Stimulated activated CD8-positive, alpha-beta memory T cell treated with anti-CD3 and anti-CD28 coated beads, Interleukin-12 subunit alpha, Interleukin-12 subunit beta, amount 100 ng/mL, for 24 hours (primary cell): ENCODE measurements around the gene FRMD4A.
"Not testable (repeated sequence)": the region's sequence is repeated elsewhere in the genome, so short reads cannot be mapped to it uniquely, and the experiment has no call there.

Experiments used
- DNase-seq: peaks from one replicate; pipeline ENCODE4 v3.0.0-alpha.2; 2020; ENCODE audit errors: extremely low read depth

Gene FRMD4A

DNA sequence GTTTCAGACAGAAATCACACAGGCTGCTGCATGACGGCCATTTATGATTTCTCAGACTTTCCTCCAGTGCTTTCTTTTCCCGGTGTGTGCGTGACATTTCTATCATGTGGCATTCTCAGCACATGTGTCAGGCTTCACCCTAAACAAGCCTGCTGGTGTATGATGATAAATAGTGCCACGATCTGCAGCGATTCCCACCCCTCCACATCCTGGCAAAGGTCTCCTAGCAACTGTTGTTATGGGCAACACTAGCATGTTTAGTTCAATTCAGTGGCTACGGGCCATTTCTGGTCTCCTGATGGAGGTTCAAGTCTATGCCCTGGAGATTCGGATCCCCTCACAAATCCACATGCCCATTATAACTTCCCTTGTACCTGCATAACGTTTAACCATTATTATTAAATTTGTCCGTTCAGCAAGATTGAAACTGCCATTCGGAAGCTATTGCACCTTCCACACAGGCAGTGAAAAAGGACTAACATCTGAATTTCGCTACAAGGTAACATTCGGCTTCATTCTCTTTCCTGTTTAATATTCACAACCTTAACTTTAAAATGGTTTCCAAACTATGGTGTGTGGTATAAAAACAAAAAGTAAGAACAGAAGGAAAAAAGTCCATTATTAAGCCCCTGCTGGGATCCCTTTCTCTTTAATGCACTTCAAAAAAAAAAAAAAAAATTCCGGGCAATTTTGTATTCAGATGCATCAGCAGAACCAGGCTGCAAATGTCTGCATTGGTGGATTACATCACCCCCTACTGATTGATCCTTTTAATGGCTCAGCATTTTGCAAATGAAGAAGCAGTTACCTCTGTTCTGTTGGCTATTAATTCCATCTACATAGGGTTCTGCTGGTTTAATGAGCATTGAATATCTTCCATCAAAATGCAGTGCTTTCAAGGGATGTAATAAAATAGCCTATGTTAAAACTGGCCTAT lies 90.2 kb downstream of the FRMD4A start:
- no peak for DNase-seq

DNA sequence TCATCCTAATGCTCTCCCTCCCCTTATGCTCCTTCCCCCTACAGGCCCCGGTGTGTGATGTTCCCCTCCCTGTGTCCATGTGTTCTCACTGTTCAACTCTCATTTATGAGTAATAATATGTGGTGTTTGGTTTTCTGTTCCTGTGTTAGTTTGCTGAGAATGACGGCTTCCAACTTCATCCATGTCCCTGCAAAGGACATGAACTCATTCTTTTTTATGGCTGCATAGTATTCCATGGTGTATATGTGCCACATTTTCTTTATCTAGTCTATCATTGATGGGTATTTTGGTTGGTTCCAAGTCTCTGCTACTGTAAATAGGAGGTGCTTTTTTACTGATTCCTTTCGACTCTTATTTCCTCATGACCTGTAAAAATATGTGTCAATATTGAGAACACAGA lies 92.1 kb downstream of the FRMD4A start:
- DNase-seq: not testable (repeated sequence)

DNA sequence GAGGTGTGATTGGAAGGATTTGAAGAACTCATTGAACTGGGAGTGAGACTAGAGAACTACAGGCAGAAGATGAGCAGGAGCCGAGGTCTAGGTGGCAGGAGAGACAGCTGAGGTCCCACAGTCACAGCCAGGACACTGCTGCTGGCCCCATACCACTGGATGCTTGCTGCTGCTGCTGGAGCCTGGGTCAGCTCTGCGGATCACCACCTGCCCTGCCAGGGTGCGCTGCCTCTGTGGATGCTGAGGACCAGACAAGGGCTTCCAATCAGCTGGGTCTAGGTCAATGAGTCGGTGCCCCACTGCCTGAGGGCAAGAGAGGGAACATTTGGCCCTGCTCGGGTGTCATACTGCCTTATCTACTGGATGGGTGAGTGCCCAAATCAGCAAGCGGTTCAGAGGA lies 94.4 kb downstream of the FRMD4A start:
- no peak for DNase-seq

DNA sequence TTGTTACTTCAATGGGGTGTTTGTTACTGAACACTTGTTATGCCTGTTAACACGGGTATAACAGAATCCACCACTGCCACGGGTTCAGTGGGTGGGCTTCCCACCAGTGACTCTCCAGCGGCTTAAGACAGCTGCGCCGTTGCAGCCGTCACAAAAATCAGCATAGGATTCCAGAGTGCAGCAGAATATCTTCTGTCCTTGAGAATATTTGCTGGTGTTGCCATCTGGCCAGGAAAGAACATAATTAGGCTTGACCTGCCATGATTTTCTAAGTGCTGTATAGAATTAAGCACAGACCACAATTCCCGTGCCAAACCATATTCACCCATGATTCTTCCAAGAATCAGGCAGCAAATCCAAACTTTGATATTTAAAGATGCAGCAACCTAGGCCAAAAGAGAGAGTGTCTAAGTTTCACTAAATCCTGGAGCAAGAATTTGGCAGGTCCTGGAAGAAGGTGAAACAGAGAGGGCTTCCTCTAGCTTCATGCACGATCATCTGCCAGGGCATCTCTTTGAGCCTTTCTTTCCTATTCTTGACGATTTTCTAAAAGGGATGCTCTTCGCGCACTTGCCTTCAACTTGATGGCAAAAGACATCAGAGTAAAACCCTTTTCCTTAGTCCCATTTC lies 95.0 kb downstream of the FRMD4A start:
- DNase-seq: no peak

DNA sequence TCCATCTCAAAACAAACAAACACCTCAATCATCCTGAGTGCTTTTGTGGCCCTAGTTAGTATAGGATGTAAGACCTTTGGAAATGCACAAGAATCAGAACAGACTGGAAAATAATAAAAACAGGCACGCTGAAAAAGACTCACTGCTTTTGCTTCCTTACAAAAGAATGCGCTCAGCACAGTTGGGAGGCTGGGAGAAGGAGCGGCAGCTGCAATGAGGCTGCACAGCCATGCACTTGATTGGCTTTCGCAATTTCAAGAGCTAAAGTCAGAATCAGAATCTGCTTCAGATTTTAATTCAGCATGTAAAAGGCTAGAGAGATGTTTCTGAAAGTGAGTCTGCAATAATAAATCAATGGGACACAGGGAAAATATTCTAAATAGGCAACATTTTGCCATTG lies 97.2 kb downstream of the FRMD4A start:
- DNase-seq: no peak

DNA sequence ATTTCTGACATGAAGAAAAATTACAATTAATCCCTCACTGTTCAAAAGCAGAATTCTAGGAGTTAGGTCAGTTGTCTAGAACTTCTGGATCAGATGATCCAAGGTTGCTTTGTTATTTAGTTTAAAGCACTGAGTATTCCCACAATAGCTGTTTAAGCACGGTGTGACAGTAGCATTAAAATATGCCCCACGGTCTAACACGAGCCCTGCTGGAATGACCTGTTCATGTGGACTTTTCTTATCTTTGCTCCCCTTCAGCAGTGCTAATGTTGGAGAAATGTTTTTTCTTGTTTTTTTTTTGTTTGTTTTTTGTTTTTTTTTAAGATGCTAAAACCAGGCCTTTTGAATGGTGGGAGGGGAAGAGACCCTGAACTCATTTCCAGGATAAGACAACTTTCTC lies 101.9 kb downstream of the FRMD4A start:
- not testable (repeated sequence) for DNase-seq

DNA sequence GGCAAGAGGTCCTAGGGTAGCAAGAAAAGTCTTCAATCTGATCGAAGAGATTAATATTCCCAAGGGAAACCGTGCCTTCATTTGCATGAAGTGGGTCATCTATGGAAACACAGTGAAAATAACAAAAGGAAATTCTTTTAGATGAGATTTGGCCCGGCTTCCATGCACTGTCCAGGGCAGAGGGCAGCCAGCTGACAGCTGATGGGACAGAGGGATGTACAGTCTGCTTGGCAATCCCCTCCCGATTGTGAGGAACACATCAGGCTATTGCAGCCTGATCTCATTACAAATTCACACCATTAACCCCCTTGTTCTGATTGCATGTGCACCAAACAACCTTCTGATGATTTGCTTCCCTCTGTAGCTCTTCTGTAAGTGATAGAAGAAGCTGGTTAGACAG lies 105.3 kb downstream of the FRMD4A start:
- no peak for DNase-seq

DNA sequence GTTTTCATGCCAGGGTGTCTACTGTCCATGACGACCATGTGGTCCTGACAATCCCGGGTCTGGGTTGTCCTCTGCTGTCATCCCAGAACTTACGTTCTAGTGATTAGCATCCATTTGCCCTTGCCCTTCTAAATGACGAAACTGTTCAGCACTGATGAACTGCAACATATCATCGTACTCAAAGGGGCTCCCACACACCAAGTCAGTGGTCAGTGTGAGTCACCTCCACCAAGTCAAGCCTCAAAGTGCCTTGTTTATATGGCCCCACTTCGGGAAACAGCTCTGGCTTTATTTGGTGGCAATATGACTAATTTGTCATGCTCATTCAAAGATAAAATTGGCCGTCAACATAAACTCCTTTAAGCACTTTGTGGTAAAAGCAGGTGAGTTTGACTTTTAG lies 110.7 kb downstream of the FRMD4A start:
- DNase-seq: no peak

DNA sequence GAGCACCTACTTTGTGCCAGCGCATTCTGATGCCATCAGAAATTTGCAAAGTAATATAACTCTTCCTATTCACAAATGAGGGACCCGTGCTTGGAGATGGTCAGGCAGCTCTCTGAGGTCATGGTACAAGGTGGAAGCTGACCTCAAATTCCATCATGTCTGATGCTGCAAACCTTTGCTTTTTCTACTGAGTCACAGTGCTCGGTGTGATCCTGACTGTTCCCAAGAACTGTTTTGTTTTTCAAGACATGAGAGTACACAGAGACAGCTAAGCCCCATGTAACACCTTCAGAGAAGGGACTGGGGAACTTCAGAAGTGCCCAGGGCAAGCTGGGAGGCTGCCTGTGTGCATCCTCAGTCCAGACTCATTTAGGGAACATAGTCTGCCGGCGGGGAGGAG lies 111.3 kb downstream of the FRMD4A start:
- DNase-seq: no peak

DNA sequence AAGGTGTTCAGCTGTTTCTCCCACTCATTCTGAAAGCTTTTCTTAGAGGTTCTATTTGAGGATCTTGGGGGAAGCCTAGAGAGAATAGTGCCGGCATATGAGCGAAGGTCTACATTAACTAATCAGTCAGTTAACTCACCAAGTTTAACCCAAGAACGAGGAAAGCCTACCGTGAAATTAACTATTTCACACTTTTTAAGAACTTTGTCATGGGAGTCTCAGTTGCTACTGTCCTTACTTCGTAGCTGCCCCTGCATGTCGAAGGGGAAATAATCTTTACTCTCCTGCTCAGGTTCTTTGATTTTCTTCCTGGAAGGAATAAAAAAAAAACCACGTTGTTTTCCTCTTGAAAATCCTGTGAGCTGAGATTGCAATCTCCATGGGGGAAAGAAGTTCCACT lies 115.1 kb downstream of the FRMD4A start:
- no peak for DNase-seq

DNA sequence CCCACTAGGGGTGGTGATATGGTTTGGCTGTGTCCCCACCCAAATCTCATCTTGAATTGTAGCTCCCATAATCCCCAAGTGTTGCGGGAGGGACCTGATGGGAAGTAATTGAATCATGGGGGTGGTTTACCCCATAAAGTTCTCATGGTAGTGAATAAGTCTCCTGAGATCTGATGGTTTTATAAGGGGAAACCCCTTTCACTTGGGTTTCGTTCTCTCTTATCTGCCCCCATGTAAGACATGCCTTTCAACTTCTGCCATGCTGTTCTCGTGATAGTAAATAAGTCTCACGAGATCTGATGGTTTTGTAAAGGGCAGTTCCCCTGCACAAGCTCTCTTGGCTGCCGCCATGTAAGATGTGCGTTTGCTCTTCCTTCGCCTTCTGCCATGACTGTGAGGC lies 117.0 kb downstream of the FRMD4A start:
- DNase-seq: not testable (repeated sequence)

DNA sequence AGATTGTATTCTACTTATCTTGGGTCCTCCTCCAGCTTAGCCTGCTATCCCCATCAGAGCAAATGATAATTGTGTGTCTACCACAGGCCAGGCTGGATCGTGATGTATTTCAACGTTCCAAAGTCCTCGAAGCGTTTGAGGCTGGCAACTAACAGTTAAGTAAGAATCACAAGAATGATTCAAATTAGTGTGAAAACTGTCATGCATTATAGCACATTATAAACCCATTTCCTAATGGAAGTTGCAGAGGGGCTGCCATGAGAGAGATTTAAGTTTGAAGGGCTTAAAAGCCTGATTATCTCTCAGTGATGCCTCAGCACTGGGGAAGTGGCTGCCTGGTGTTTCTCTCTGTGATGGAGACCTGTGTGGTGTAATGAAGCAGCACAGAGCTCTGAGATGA lies 119.1 kb downstream of the FRMD4A start:
- no peak for DNase-seq

DNA sequence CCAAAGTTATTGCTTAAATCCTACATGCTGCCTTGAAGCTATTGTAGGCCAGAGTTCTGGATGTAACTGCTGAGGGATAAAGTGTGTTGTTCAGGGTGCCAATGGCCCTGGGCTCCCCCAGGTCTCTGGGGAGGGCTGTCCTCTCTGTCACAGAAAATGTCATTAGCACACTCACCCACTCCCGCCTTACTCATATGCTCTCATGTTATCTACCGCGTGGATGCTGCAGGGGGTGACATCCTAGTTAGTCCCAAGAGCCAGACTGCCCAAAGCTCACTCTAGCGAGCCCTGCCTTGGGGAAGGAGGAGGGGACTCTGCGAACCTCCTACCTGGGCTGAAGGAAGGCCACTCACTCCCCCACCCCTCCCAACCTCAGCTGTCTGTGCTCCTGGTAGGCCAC lies 122.5 kb downstream of the FRMD4A start:
- DNase-seq: no peak

DNA sequence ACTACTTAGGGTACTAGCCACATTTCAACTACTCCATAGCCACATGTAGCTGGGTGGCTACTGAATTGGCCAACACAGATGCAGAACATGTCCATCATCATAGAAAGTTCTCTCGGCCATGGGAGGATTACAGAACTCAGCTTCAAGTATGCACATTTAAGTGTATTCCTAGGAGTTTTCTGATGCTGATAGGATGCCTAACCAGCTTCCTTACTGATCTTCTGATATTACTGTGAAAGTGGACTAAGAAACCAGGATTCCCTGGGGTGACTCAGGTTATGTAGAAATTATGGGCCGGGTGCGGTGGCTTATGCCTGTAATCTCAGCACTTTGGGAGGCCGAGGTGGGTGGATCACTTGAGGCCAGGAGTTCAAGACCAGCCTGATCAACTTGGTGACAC lies 125.5 kb downstream of the FRMD4A start:
- no peak for DNase-seq

DNA sequence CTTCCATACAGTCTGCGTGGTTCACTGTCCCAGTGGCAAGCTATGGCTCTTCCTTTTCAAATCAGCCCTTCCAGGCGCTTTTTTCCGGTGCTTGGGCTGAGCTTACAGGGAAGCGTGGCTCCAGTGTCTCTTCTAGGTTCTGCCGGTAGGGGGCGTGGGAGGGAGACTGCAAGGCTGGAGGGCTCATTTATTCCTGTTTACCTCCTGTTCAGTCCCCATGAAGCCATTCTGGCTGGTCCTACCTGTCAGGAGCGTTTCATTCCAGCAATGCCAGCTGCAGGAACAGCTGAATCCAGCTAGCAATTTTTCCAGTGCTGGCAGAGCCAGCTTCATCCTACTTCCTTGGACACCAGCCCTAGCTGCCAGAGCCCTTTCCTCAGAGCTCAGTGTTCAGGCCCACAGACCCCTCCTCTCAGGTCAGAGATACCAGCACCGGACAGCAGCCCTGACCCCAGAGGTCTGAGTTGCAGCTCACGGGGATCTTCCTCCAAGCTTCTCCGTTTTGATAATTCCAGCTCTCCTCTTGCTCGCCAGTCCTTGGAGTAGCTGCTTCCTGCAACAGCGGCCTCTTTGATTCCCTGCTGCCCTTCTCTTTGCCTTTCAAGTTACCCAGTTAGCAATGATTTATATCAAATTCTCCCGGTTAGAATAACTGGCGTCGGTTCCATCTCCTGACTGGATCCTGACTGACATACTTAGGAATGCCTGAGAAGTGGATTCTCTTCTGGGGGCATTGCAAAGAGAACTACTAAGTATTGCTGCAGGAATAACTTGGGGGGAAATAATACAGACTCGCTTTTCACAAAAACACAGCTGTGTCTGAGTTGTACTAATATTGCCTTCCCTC lies 129.8 kb downstream of the FRMD4A start:
- DNase-seq: no peak

DNA sequence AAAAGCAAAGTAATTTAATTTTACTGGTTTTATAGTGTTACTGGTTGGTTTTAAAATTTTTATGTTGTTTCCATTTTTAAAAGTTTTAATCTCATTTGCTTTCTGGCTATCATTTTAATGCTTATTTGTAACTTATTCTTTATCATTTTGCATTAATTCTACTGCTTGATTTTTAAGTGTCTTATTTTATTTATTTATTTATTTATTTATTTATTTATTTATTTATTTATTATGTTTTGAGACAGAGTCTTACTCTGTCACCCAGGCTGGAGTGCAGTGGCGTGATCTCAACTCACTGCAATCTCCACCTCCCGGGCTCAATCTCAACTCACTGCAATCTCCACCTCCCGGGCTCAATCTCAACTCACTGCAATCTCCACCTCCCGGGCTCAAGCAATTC lies 131.6 kb downstream of the FRMD4A start:
- not testable (repeated sequence) for DNase-seq

DNA sequence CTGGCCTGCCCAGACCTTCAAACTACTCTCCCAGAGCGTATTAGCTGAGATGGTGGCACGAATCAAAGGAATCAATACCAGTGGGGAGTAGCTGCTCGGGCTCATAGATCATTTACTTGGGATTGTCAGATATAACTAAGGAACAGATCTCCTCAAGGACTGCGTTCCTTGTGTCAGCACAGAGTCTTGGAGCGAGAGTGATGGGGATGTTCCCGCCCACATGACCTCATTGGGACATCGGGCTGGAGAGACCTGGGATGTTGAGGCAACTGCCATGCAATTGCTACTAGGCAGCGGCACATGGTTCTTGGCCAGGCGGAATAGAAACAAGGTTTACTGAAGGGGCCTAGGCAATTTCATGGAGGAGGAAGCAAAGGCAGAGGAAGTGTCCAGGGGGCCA lies 132.6 kb downstream of the FRMD4A start:
- no peak for DNase-seq

DNA sequence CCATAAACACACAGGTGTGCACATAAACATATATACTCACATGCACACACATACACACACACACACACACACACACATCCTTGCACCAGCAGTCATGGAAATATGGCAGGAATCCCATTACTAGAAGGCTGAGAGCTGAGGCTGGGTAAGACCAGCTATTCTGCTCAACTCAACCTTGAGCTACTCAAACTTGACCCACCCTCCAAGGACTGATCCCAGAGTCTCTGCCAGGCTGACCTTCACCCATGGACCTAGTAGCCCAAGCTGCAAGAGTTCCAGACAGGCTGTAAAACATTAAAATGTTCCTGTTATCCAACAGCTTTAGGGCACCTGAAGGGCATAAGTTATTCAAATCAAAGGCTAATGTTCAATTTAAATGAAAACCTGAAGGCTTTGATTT lies 134.6 kb downstream of the FRMD4A start:
- no peak for DNase-seq

DNA sequence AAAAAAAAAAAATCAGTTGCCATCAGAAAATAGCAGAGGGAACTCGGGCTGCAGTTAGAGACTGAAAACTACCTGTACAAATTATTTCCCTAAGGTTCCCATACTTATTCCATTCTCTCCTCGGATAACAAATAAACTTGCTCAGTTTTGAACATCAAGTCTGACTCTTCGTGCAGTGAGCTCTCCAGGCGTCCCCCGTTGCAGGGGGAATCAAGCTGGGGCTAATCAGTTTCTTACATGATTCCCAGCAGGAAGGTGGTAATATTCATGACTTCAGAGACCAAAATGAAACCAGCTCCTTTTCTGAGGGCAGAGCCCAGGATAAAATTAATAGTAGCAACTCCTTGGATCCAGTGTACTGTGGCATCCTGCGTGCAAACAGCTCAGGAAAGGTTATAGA lies 135.3 kb downstream of the FRMD4A start:
- no peak for DNase-seq

DNA sequence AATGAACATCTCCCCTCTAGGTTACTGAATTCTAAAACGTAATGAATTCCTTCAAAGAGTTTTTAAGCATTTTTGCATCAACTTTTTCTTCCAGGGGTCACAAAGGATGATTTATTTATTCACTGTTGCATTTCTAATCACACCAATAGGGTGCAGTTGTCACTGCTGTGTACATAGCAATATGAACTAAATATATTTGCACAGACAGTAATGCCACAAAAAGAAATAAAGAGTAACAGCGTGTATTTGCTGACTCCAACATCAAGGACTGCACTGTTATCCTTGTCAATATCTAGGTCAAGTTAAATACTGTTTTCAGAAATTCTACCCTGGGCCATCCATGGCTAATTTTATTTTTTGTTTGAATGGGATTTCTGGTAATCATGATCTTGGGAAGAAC lies 138.0 kb downstream of the FRMD4A start:
- DNase-seq: no peak

DNA sequence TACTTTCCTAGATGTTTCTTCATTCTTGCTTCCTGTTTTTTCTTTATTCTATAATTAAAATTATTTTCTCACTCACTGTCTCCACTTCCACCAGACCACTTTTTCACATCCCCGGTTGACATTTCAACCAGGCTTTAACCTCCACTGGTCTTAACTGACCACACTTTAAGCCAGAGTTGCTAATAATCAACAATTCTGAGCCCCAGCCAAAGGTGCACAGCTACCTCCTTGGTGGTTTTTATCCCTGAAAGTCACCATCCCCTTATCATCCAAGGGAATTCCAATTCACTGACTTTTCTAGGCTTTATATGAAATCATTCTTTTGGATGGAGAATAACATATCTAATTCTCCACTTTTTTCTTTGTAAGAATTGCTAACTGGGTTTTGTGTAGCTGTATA lies 138.9 kb downstream of the FRMD4A start:
- DNase-seq: no peak

DNA sequence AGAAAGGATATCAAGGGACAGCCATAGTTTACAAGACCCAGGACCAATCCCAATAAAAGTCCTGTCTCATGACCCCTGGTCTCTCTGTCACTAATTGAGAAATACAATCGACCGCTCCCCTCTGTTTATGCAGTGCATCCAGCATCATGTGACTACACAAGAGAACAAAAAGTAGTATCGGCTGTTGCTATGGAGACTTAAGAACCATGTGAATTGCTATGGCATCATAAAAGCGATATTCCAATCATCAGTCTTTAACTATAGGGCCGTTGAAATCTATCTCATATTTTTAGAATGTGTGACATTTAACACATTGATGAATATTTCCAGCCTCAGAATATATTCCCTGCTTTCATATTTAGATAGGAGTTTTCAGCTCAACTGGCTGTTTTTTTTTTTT lies 139.3 kb downstream of the FRMD4A start:
- DNase-seq: no peak

DNA sequence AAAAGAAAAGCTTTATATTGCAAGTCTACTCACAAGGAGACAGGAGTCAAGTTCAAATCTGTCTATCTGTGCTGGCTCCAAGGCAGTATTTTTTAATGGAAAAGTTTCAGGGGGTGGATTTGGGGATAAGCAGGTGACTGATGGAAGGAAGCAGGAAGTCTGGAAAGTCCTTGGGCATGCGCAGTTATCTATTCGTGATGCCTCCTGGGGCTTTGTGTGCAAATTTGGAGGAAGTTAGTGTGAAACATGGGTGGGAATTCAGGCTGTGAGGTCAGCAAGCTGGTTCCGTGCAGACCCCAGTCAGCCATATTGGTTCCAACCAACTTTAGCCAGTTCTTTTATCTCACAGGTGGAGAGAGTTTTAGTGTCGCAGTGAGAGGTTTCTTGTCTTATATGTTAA lies 140.0 kb downstream of the FRMD4A start:
- no peak for DNase-seq
